Fibroblast of lung (primary cell): Measurements from ENCODE around the gene RDH5. TPM values are rescaled to one million over a fixed set of nuclear protein-coding genes. Genes with fewer than 3 reads are reported as not detected.

ENCODE experiments used
- DNase-seq, 2 donors: peaks; one replicate each; pipeline versions ENCODE4 v3.0.0 to v3.0.0-alpha.2; 2010; ENCODE audit warnings: low read depth in 2 of 2
- H2AFZ ChIP-seq: 2 replicates; pipeline ENCODE4 v1.5.1; 2012; ENCODE audit warnings: low read length, control low read depth, inconsistent platforms
- H3K27ac ChIP-seq: 2 replicates; pipeline ENCODE4 v1.5.1; 2011; ENCODE audit warnings: low read length, control low read depth; ENCODE audit not compliant: insufficient read depth
- H3K27me3 ChIP-seq: 2 replicates; pipeline ENCODE4 v1.5.1; 2011; ENCODE audit warnings: mild to moderate bottlenecking, low read length; ENCODE audit not compliant: control insufficient read depth, insufficient read depth
- H3K36me3 ChIP-seq: 2 replicates; pipeline ENCODE4 v1.5.1; 2011; ENCODE audit warnings: low read length; ENCODE audit not compliant: control insufficient read depth, insufficient read depth
- H3K4me1 ChIP-seq: 2 replicates; pipeline ENCODE4 v1.5.1; 2011; ENCODE audit warnings: low read length; ENCODE audit not compliant: control insufficient read depth, insufficient read depth; ENCODE audit errors: extremely low read depth
- H3K4me2 ChIP-seq: 2 replicates; pipeline ENCODE4 v1.5.1; 2011; ENCODE audit warnings: low read length, control low read depth; ENCODE audit not compliant: insufficient read depth; ENCODE audit errors: extremely low read depth
- H3K4me3 ChIP-seq, 4 experiments: fragments of 200-600 bp in 1 of 4; sonication (generic) in 1 of 4; replicated peaks in 1 of 4; 2 replicates each; pipeline ENCODE4 v1.5.1; 2011 to 2016; ENCODE audit warnings: low read length in 4 of 4, low read depth in 3 of 4, mild to moderate bottlenecking in 3 of 4, control low read depth in 2 of 4, inconsistent platforms in 1 of 4, mixed read lengths in 1 of 4; ENCODE audit not compliant: insufficient read depth in 1 of 4; ENCODE audit errors: control extremely low read depth in 1 of 4
- H3K79me2 ChIP-seq: 2 replicates; pipeline ENCODE4 v1.5.1; 2012; ENCODE audit warnings: mild to moderate bottlenecking, low read length, inconsistent platforms; ENCODE audit not compliant: control insufficient read depth, insufficient read depth
- H3K9ac ChIP-seq: 2 replicates; pipeline ENCODE4 v1.5.1; 2011; ENCODE audit warnings: mild to moderate bottlenecking, low read length, control low read depth; ENCODE audit not compliant: insufficient read depth
- H3K9me3 ChIP-seq: 2 replicates; pipeline ENCODE4 v1.5.1; 2012; ENCODE audit warnings: low read depth, low read length; ENCODE audit not compliant: control insufficient read depth, insufficient read depth
- H4K20me1 ChIP-seq: 2 replicates; pipeline ENCODE4 v1.5.1; 2011; ENCODE audit warnings: low read length; ENCODE audit not compliant: control insufficient read depth, insufficient read depth; ENCODE audit errors: extremely low read depth
- EZH2 ChIP-seq: IDR thresholded peaks from 2 replicates; pipeline ENCODE4 v1.5.1; 2012; ENCODE audit warnings: low read length, control low read depth, mild to moderate bottlenecking; ENCODE audit errors: missing control alignments
- polyA plus RNA-seq, 2 donors: library from polyadenylated mRNA; depleted of rRNA in 1 of 2; stranded (reverse) in 1 of 2; unstranded in 1 of 2; fragments of >200 nt; gene quantifications; 2 replicates each; pipeline ENCODE4 v1.2.1, GENCODE V29; 2011 to 2012; ENCODE audit warnings: missing spikeins in 1 of 2
- total RNA-seq: library from RNA; depleted of rRNA; stranded (reverse); fragments of >200 nt; gene quantifications from 2 replicates; pipeline ENCODE4 v1.2.1, GENCODE V29; 2014
- TF ChIP-seq, protein P1 (sequence below), 2 donors: IDR thresholded peaks in 1 of 2; conservative IDR thresholded peaks in 1 of 2; 1 replicate in 1 of 2; 2 replicates in 1 of 2; pipeline ENCODE4 v1.5.1; 2011 to 2012; ENCODE audit warnings: low read length in 2 of 2, control low read depth in 1 of 2, inconsistent platforms in 1 of 2, low read depth in 1 of 2, mild to moderate bottlenecking in 1 of 2

Gene RDH5
- total and polyA plus RNA-seq, 2 donors (not counting 1 experiment from before 2014, with no cell fraction given) = 16.7 to 49.2 TPM

GRCh38 chr12:55681142-55682077, 38.8 kb upstream of the RDH5 start:
- Histone ChIP-seq H3K4me2 (peak overlapping the region; percentile 84), H3K79me2 (no peaks in the 10 kb centered on the region), H3K9ac (no peak overlapping the region), H3K27ac (no peak overlapping the region), H2AFZ (peak overlapping the region; percentile 62), H3K4me1 (no peaks in the 10 kb centered on the region), H3K27me3 (no peaks in the 10 kb centered on the region), H4K20me1 (no peaks in the 10 kb centered on the region), H3K4me3 (peak overlapping the region in 2 of 4 experiments; percentile 20 to 37), H3K36me3 (no peaks in the 10 kb centered on the region), H3K9me3 (no peaks in the 10 kb centered on the region)
- DNase-seq = peak; percentile 44 to 71
- TF ChIP-seq EZH2 = no peak
- TF ChIP-seq, protein P1, sequence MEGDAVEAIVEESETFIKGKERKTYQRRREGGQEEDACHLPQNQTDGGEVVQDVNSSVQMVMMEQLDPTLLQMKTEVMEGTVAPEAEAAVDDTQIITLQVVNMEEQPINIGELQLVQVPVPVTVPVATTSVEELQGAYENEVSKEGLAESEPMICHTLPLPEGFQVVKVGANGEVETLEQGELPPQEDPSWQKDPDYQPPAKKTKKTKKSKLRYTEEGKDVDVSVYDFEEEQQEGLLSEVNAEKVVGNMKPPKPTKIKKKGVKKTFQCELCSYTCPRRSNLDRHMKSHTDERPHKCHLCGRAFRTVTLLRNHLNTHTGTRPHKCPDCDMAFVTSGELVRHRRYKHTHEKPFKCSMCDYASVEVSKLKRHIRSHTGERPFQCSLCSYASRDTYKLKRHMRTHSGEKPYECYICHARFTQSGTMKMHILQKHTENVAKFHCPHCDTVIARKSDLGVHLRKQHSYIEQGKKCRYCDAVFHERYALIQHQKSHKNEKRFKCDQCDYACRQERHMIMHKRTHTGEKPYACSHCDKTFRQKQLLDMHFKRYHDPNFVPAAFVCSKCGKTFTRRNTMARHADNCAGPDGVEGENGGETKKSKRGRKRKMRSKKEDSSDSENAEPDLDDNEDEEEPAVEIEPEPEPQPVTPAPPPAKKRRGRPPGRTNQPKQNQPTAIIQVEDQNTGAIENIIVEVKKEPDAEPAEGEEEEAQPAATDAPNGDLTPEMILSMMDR (conservative IDR thresholded peaks at IDR 0.05 in 1 of 2, IDR thresholded peaks at IDR 0.05 in 1 of 2; ENCODE audit: low read depth in 1 of 2, low read length in 2 of 2) = peak; percentile 29 to 47

- Histone ChIP-seq H3K9ac (no peak overlapping the region), H3K9me3 (no peaks in the 10 kb centered on the region), H3K27me3 (no peaks in the 10 kb centered on the region), H3K4me2 (peak overlapping the region; percentile 84), H3K36me3 (no peaks in the 10 kb centered on the region), H3K4me1 (no peaks in the 10 kb centered on the region), H3K4me3 (no peak overlapping the region), H3K79me2 (no peaks in the 10 kb centered on the region), H4K20me1 (no peaks in the 10 kb centered on the region), H3K27ac (no peak overlapping the region), H2AFZ (no peak overlapping the region)
- TF ChIP-seq, protein P1 (conservative IDR thresholded peaks at IDR 0.05 in 1 of 2, IDR thresholded peaks at IDR 0.05 in 1 of 2; ENCODE audit: low read depth in 1 of 2, low read length in 2 of 2) = no peak
- TF ChIP-seq EZH2 = no peak
- DNase-seq = no peak
These were observed 38.0 kb upstream of the RDH5 start for GRCh38 chr12:55682087-55682796.

- peaks cover 2% of the 10 kb centered on the region for H3K36me3 ChIP-seq
- no peak overlapping the region for H3K9ac ChIP-seq
- no peaks in the 10 kb centered on the region for H3K9me3 ChIP-seq
- no peak overlapping the region for H3K27ac ChIP-seq
- H3K4me3 ChIP-seq = no peak overlapping the region
- H3K4me2 ChIP-seq = no peak overlapping the region
- no peaks in the 10 kb centered on the region for H3K79me2 ChIP-seq
- no peaks in the 10 kb centered on the region for H3K4me1 ChIP-seq
- DNase-seq = no peak
- no peak overlapping the region for H2AFZ ChIP-seq
- H3K27me3 ChIP-seq = no peaks in the 10 kb centered on the region
- no peaks in the 10 kb centered on the region for H4K20me1 ChIP-seq
- TF ChIP-seq, protein P1 (conservative IDR thresholded peaks at IDR 0.05 in 1 of 2, IDR thresholded peaks at IDR 0.05 in 1 of 2; ENCODE audit: low read depth in 1 of 2, low read length in 2 of 2) = no peak
- no peak for TF ChIP-seq EZH2
These were observed 36.5 kb upstream of the RDH5 start for GRCh38 chr12:55683676-55684075.
